Activated CD4-positive, CD25-positive, alpha-beta regulatory T cell treated with anti-CD3 and anti-CD28 coated beads, Interleukin-2, amount 50 U/mL, for 72 hours (primary cell): Measurements from ENCODE around the gene SELENOK.
"Not testable (repeated sequence)": the region's sequence is repeated elsewhere in the genome, so short reads cannot be mapped to it uniquely, and the experiment has no call there.

ENCODE experiments used
- DNase-seq: peaks from one replicate; pipeline ENCODE4 v3.0.0; 2021

The SELENOK gene

GRCh38 chr3:53891497-53892285, at the start of gene SELENOK:
TSS of gene SELENOK (minus strand) at chr3:53891859.
- peak; percentile 94 for DNase-seq

GRCh38 chr3:53941184-53941583, 49.5 kb upstream of the SELENOK start:
- no peak for DNase-seq

DNA sequence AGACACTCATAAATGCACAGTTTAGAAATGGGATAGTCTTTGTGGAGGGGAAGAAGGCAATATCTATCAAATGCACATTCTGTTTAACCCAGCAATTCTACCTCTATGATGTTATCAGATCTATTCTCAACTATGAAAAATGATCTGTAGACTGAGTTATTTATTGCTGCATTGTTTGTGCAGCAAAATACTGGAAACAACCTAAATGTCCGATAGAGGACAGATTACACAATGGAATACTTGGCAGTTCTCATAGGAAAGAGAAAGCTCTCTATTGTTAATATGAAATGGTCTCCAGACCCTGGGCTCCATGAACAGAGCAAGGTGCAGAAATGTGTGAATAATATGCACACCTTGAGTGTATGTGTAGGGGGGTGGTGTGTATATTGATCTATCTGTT, 49.0 kb upstream of the SELENOK start:
- DNase-seq: no peak

DNA sequence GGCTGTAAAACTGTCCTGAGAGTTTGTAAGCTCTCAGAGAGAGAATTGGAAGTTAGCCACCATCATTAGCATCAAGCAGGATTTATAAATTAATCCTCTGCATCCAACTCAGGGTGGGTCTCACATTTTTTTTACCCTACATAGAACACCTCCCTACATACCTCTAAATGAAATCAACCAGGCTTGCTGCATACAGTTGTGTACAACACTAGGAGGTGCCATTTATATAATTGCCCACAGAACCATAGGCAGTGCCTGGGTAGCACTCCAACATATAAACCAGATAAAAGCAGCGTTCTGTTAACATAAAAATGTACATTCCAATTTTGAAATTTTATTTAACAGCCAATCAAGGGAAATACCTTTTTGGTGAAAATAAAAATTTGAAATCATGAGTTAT, 48.2 kb upstream of the SELENOK start:
- no peak for DNase-seq

- no peak for DNase-seq
Observed at GRCh38 chr3:53939086-53939582, 47.5 kb upstream of the SELENOK start.

- peak; percentile 35 for DNase-seq
Observed at GRCh38 chr3:53938645-53939044, 47.0 kb upstream of the SELENOK start.

DNA sequence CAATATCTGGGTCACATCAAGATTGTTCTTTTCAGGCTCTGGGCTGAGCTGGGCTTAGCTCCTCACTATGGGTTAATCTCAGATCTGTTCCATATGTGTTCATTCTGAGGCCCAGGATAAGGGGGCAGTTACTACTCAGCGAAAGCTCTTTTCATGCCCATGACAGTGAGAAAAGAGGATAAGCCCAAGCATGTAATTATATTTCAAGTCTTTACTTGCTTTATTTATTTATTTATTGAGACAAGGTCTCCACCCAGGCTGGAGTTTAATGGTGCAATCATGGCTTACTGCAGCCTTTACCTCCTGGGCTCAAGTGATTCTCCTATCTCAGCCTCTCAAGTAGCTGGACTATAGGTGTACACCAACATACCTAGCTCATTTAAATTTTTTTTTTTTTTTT, 44.7 kb upstream of the SELENOK start:
- DNase-seq: no peak

DNA sequence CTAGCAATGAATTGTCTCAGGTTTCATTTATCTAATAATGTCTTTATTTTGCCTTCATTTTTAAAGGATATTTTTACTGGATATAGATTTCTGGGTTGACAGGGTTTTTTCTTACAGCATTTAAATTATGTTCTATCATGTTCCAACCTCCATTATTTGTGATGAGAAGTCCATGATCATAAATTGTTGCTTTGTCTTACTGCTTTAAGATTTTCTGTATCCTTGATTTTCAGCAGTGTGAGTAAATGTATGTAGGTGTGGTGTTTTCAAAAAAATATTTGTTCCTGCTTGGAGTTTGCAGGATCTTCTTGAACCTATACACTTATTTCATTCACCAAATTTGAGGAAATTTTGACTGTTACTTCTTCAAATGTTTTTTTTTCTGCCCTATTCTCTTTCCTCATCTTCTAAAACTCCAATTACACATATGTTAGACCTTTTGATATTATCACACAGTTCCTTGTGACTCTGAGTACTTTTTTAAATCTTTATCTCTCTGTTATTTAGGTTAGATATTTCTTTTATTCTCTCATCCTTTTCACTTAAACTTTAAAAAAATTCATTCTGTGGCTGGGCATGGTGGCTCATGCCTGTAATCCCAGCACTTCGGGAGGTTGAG, 43.7 kb upstream of the SELENOK start:
- DNase-seq: no peak

GRCh38 chr3:53927208-53927872, 35.7 kb upstream of the SELENOK start:
- DNase-seq: not testable (repeated sequence)

DNA sequence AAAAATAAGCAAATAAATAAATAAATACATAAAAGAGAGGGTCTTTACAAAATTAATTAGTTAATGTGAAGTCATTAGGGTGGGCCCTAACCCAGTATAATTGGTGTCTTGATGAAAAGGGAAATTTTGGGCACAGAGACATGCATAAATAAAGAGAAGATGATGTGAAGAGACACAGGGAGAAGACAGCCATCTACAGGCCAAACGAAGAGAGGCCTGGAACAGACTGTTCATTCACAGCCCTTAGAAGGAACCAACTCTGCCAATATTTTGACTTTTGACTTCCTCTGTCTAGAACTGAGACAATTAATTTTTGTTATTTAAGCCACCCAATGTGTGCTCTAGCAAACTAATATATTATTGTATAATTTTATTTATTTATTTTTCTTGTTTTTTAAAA, 29.6 kb upstream of the SELENOK start:
- no peak for DNase-seq

DNA sequence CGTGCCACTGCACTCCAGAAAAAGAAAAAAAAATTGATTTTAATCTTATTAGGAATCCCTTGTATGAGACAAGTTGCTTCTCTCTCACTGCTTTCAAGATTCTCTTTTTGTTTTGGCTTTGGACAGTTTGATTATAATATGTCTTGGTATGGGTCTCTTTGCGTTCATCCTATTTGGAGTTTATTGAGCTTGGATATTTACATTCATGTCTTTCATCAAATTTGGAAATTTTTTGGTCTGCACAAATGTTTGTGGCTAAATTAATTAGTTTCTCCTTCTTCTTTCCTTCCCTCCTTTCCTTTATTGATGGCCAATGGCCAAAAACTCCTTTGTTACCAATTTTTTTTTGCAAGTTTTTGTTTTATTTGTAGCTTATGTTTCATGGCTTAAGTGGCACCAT, 28.1 kb upstream of the SELENOK start:
- no peak for DNase-seq

DNA sequence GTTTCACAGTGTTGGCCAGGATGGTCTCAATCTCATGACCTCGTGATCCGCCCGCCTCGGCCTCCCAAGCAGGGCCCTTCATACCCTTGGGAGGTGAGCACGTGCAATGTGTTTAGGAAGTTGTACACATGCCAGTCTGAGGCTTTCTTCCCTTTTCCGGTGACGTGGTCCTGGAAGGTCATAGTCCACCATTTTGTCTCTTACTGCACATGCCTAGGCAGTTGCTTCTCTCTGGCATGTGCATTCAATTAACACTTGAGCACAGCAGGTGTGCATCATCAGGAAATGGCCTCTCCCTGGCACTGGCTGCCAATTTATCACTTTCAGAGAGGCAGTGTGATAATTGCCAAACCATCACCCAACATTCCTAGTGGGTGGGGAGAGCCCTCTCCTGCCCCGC, 21.7 kb upstream of the SELENOK start:
- DNase-seq: no peak

DNA sequence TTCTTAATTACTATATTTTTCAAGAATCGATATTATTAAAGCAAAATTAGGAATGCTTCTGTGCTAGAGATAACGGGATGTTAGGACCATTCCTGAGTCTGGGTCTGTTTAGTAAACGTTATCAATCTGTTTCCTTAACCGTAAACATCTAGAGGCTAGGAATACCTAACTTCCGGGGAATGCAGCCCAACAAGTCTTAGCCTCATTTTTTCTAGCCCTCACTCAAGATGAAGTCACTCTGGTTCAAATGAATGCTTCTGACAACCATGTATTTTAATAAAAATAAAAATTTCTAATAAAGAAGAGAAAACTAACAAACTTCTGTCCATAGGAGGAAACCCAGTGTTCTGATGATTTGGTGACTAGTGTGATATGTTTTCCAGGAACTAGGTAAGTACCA, 11.1 kb upstream of the SELENOK start:
- no peak for DNase-seq

DNA sequence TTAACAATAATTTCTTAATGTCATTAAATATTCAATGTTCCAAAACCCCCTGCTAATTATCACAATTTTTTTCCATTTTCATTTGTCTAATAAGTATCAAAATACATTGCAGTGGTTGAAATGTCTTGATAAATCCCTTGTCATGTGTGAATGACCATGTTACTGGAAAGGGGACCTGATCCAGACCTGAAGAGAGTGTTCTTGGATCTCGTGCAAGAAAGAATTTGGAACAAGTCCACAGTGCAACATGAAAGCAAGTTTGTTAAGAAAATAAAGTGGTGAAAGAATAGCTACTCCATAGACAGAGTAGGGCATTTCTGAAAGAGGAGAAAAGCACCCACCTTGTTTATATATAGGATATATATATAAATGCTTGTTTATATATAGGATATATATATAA, 10.4 kb upstream of the SELENOK start:
- DNase-seq: no peak

- no peak for DNase-seq
Observed at GRCh38 chr3:53900666-53901331, 9.1 kb upstream of the SELENOK start.

DNA sequence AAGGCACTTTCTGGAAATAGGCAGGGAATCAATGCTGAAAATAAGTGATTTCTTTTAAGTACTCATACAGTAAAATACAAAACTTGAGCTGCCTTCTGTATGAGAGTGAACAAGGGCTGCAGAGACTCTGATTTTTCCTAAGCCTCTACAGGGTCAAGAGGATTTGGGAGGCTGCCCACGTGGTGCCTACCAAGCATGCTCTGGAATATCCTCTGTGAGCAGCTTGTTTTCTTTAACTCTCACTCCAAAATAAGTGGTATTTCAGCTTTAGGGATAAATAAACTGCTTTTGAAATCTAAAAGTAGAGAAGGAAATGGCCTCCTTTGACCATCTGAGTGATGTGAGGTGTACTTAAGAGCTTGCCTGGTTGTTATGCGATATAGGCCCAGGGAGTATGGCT, 8.1 kb upstream of the SELENOK start:
- DNase-seq: no peak

DNA sequence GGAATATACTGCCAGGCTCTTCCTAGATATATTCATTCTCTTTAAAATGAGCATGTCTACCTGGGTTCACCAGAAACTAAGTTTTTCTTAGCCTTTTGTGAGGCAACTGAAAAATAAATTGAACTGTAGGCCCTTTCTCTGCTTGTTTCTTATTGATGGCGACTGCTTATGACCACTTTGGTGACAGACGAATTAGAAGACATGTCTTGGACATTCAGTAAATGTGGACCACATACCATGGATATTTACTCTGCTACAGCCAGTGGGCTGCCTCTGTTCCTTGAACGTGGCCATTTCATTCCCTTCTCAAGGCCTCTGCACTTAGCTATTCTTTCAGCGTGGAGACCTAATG, 603 bp upstream of the SELENOK start:
- no peak for DNase-seq

GRCh38 chr3:53890726-53891475, 758 bp downstream of the SELENOK start:
- DNase-seq: peak; percentile 40

DNA sequence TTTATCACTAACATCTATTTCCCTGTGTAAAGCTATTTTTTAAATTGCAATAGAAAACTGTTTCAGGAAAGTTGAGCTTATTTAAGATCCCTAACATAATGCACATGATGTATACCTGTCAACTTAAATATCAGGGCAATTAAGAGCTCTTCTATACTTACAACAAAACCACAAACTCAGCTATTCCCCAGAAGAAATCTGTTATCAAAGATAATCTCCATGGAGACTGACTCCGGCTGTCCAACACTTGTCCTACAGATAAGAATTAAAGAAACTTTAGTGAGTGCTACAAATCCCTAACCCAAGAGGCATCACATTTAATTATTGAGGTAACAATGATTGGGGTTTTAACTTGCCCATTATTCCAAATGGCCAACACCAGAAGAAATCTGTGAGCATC, 3.4 kb downstream of the SELENOK start:
- no peak for DNase-seq

GRCh38 chr3:53887446-53887845, 4.2 kb downstream of the SELENOK start:
- no peak for DNase-seq

DNA sequence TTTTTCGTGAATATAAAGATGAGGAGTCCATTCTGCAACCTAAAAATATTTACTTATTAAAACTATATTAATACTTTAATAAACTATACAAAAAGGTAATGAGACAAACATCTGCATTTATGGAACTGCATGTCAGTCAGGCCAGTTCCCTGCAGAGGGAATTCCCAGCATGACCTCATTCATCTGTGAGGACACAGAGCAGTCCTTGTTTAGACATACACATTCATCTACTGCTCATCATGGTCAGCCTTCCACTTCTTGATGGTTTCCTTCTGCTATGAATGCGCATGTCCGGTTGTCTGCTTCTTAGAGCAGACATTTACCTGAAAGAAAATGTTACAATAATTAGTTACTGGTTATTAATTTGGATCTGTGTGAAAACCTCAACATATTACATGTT, 6.4 kb downstream of the SELENOK start:
- DNase-seq: no peak

GRCh38 chr3:53884623-53885022, 7.0 kb downstream of the SELENOK start:
- no peak for DNase-seq

GRCh38 chr3:53883008-53883407, 8.7 kb downstream of the SELENOK start:
- no peak for DNase-seq
